HepG2 (cell line): ENCODE data around the gene TAOK3. TPM values are rescaled to one million over a fixed set of nuclear protein-coding genes. Genes with fewer than 3 reads are reported as not detected.

Source experiments
- ATAC-seq: fragments of 200-7000 bp; cut with Tn5 transposase; 3 replicates; pipeline ENCODE4 v1.9.1; 2020; ENCODE audit warnings: mild to moderate bottlenecking, moderate library complexity
- BruUV-seq: library from RNA; stranded (reverse); fragments of 400-500 nt; replicated peaks from 2 replicates; lab custom pipeline; 2021; lab: Mats Ljungman, UMichigan
- CTCF ChIA-PET: fragments of 300-600 bp; formaldehyde crosslinking; extraction: SDS; loops from one replicate; lab custom pipeline; 2021; ENCODE audit warnings: low total read pairs, inconsistent platforms, low intra/inter-chr PET ratio; lab: Yijun Ruan, JAX
- POLR2A ChIA-PET: fragments of 350-600 bp; sonication (Branson Sonifier 250); formaldehyde crosslinking; loops from one replicate; lab custom pipeline; 2020; ENCODE audit warnings: antibody characterized with exemption, inconsistent platforms; lab: Yijun Ruan, JAX
- DNase-seq: peaks from one replicate; pipeline ENCODE4 v3.0.0-alpha.2; 2015; ENCODE audit warnings: low spot score
- FAIRE-seq: peaks from 3 replicates; lab custom pipeline; 2011; peaks lifted over from hg19 to GRCh38; lab: Jason Lieb, UNC
- H2AFZ ChIP-seq: one replicate; pipeline ENCODE4 v1.6.1; 2011; ENCODE audit warnings: low read length, inconsistent platforms
- H3K27ac ChIP-seq: fragments of 300-600 bp; 3 replicates; pipeline ENCODE4 v1.8.0; 2011; ENCODE audit warnings: mixed run types, mild to moderate bottlenecking, mixed read lengths, low read length, inconsistent platforms; ENCODE audit not compliant: insufficient read depth; ENCODE audit errors: extremely low read length
- H3K27me3 ChIP-seq, 2 experiments: fragments of 200-600 bp in 1 of 2; 2 replicates in 1 of 2; 3 replicates in 1 of 2; pipeline versions ENCODE4 v1.6.0 to v1.8.0; 2011; ENCODE audit warnings: low read length in 2 of 2, mild to moderate bottlenecking in 2 of 2, moderate library complexity in 2 of 2, inconsistent platforms in 1 of 2; ENCODE audit not compliant: insufficient read depth in 2 of 2, control insufficient read depth in 1 of 2
- H3K36me3 ChIP-seq, 2 experiments: fragments of 200-600 bp in 1 of 2; replicated peaks in 1 of 2; 2 replicates in 1 of 2; 3 replicates in 1 of 2; pipeline versions ENCODE4 v1.5.1 to v1.8.0; 2011; ENCODE audit warnings: low read length in 2 of 2, inconsistent platforms in 1 of 2; ENCODE audit not compliant: insufficient read depth in 2 of 2, control insufficient read depth in 1 of 2
- H3K4me1 ChIP-seq: 2 replicates; pipeline ENCODE4 v1.5.1; 2012; ENCODE audit warnings: low read length, inconsistent platforms; ENCODE audit not compliant: insufficient read depth
- H3K4me2 ChIP-seq: 2 replicates; pipeline ENCODE4 v1.6.0; 2011; ENCODE audit warnings: low read depth, low read length, inconsistent platforms
- H3K4me3 ChIP-seq, 3 experiments: fragments of 200-600 bp in 1 of 3; sonication (generic), shearing (Covaris generic) in 1 of 3; replicated peaks in 1 of 3; 2 replicates each; pipeline ENCODE4 v1.5.1; 2011 to 2016; ENCODE audit warnings: low read length in 3 of 3, inconsistent platforms in 2 of 3, low read depth in 2 of 3, mild to moderate bottlenecking in 2 of 3, control low read depth in 1 of 3, mixed read lengths in 1 of 3; ENCODE audit not compliant: insufficient read depth in 1 of 3
- H3K79me2 ChIP-seq: one replicate; pipeline ENCODE4 v1.6.1; 2011; ENCODE audit warnings: low read length, inconsistent platforms; ENCODE audit not compliant: insufficient read depth
- H3K9ac ChIP-seq: 2 replicates; pipeline ENCODE4 v1.6.0; 2011; ENCODE audit warnings: mild to moderate bottlenecking, low read depth, low read length, inconsistent platforms; ENCODE audit not compliant: insufficient read depth
- H3K9me3 ChIP-seq: 2 replicates; pipeline ENCODE4 v1.5.1; 2012; ENCODE audit warnings: mild to moderate bottlenecking, low read length
- H4K20me1 ChIP-seq: 2 replicates; pipeline ENCODE4 v1.6.0; 2011; ENCODE audit warnings: inconsistent platforms, mild to moderate bottlenecking, low read length, moderate library complexity; ENCODE audit not compliant: insufficient read depth
- CEBPB ChIP-seq: IDR thresholded peaks from 2 replicates; pipeline ENCODE4 v1.6.1; 2011; ENCODE audit warnings: low read depth, low read length, improper control_type of control experiment, borderline replicate concordance
- CHD4 ChIP-seq: fragments of 200-600 bp; sonication (generic); IDR thresholded peaks from 2 replicates; pipeline ENCODE4 v1.7.0; 2017; ENCODE audit warnings: mild to moderate bottlenecking, low read length, borderline replicate concordance
- GABPA ChIP-seq, 2 experiments: IDR thresholded peaks; 2 replicates each; pipeline ENCODE4 v1.6.1; 2011 to 2016; ENCODE audit warnings: low read depth in 2 of 2, low read length in 1 of 2, missing biosample characterization in 1 of 2, missing genetic modification characterization in 1 of 2
- GFI1 ChIP-seq: sonication (generic); formaldehyde crosslinking; IDR thresholded peaks from 2 replicates; pipeline ENCODE4 v1.5.0; 2020; ENCODE audit warnings: missing genetic modification reagents, mild to moderate bottlenecking, borderline replicate concordance
- HES4 ChIP-seq: sonication (generic); formaldehyde crosslinking; IDR thresholded peaks from 2 replicates; pipeline ENCODE4 v1.9.0; 2021; ENCODE audit warnings: mild to moderate bottlenecking, missing genetic modification reagents, borderline replicate concordance
- HMG20A ChIP-seq: IDR thresholded peaks from 2 replicates; pipeline ENCODE4 v1.6.1; 2016; ENCODE audit warnings: borderline replicate concordance
- KDM5B ChIP-seq: sonication (generic); formaldehyde crosslinking; IDR thresholded peaks from 2 replicates; pipeline ENCODE4 v1.4.0; 2020; ENCODE audit warnings: missing genetic modification reagents, mild to moderate bottlenecking, borderline replicate concordance
- RFX1 ChIP-seq: fragments of 450-650 bp; IDR thresholded peaks from 2 replicates; pipeline ENCODE4 v1.6.1; 2017
- ZNF788 ChIP-seq: sonication (generic); formaldehyde crosslinking; IDR thresholded peaks from 2 replicates; pipeline ENCODE4 v1.5.0; 2020; ENCODE audit warnings: mild to moderate bottlenecking, missing genetic modification reagents, borderline replicate concordance
- ZSCAN29 ChIP-seq: sonication (generic); formaldehyde crosslinking; conservative IDR thresholded peaks from 2 replicates; pipeline ENCODE4 v1.4.0; 2020; ENCODE audit warnings: mild to moderate bottlenecking, missing genetic modification reagents
- WGBS: methylation state at CpG from one replicate; pipeline ENCODE4 v1.1.6; 2017; ENCODE audit warnings: low lambda C conversion rate; 5-methylcytosine and 5-hydroxymethylcytosine counted together
- in situ Hi-C: cut with HindIII; loops from 2 replicates; pipeline ENCODE4 v1.10.0; 2017; ENCODE audit warnings: low pct_unique_long_range_greater_than_20kb; ENCODE audit not compliant: extremely low pct_ligation_motif_present
- intact Hi-C: fragments of 100-400 bp; cut with micrococcal nuclease; formaldehyde crosslinking; loops from one replicate; pipeline ENCODE4 v1.10.0; 2022; ENCODE audit not compliant: unreplicated experiment
- polyA plus RNA-seq, 8 experiments: library from polyadenylated mRNA; depleted of rRNA in 3 of 8; stranded (reverse) in 7 of 8; unstranded in 1 of 8; fragments of >200 nt; fragmentation: Illumina TruSeq in 4 of 8; extraction: Trizol in 4 of 8; gene quantifications; 2 replicates each; pipeline versions ENCODE4 v1.2.1 to v1.2.3, GENCODE V29; 2011 to 2016; ENCODE audit warnings: low read depth in 4 of 8, missing spikeins in 1 of 8, mixed read lengths in 1 of 8; ENCODE audit not compliant: insufficient read depth in 1 of 8
- total RNA-seq, 5 experiments: library from RNA; depleted of rRNA; stranded (reverse); fragments of >200 nt; fragmentation: Illumina TruSeq; extraction: Trizol; gene quantifications; 2 replicates each; pipeline ENCODE4 v1.2.3, GENCODE V29; 2016; ENCODE audit warnings: low read depth in 1 of 5
- TF ChIP-seq, protein P1 (sequence below): IDR thresholded peaks from 2 replicates; pipeline ENCODE4 v1.6.1; 2012; ENCODE audit warnings: inconsistent platforms

TAOK3 gene
- total and polyA plus RNA-seq, 2 of the 13 experiments (the other 11 are each of a cell fraction or from before 2014, with no cell fraction given) = 10.4 to 12.3 TPM

DNA sequence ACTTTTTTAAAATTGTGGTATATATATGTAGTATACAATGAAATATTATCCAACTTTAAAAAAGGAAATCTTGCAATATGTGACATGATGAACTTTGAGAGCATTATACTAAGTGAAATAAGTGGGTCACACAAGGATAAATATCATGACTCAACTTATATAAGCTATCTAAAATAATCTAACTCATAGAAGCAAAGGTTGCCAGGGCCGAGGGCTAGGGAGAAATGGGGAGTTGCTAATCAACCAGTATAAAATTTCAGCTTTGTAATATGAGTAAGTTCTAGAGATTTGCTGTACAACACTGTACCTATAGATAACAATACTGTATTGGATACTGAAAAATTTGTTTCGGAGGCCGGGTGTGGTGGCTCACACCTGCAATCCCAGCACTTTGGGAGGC, 38.5 kb downstream of the TAOK3 start:
- FAIRE-seq (no peak), DNase-seq (no peak), ATAC-seq (no peak)
- Histone ChIP-seq H2AFZ (no peak overlapping the region), H3K4me3 (no peak overlapping the region), H3K4me2 (no peak overlapping the region), H3K9me3 (no peaks in the 10 kb centered on the region), H3K27me3 (no peaks in the 10 kb centered on the region), H3K27ac (no peak overlapping the region), H3K36me3 (no peaks in the 10 kb centered on the region), H3K4me1 (peaks cover 5% of the 10 kb centered on the region; the same call in 1 of the 2 replicates), H3K79me2 (peaks cover 2% of the 10 kb centered on the region), H4K20me1 (no peaks in the 10 kb centered on the region), H3K9ac (no peak overlapping the region)
- BruUV-seq = no TSS peak
- ChIA-PET POLR2A (no interaction called here), CTCF (no interaction called here)
- WGBS = 98% methylated on average over 3 of the region's 3 CpGs
- in situ Hi-C loops = no loop called here
- intact Hi-C loops = no loop called here
- TF ChIP-seq, protein P1, sequence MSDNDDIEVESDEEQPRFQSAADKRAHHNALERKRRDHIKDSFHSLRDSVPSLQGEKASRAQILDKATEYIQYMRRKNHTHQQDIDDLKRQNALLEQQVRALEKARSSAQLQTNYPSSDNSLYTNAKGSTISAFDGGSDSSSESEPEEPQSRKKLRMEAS = no peak
- TF ChIP-seq ZSCAN29 (no peak), CHD4 (no peak), GFI1 (no peak), RFX1 (no peak), ZNF788 (CRISPR knock-in tag) (no peak), KDM5B (CRISPR knock-in tag) (no peak), HES4 (CRISPR knock-in tag) (no peak), GABPA (IDR thresholded peaks at IDR 0.05; ENCODE audit: low read depth, low read length) (no peak), GABPA (CRISPR knock-in tag; IDR thresholded peaks at IDR 0.05; ENCODE audit: low read depth) (no peak)

DNA sequence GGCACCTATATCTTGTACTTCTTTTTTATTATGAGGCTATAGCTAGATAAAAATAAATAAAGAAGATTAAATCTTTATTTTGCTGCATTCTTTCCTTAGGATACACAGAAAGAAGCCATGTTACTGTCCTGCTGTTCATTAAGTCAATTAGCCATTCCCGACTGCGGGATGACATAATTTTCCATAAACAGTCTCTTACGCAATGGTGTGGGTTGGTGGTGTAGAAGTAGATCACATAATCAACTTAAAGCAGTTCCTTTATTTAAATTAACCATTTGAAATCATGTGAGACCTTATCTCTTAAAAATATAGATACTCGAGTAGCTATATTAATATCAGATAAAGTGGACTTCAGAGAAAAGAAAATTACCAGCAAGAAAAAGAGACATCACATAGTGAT, 40.2 kb downstream of the TAOK3 start:
- Histone ChIP-seq H3K36me3 (no peaks in the 10 kb centered on the region), H3K4me2 (no peak overlapping the region), H4K20me1 (no peaks in the 10 kb centered on the region), H3K27me3 (no peaks in the 10 kb centered on the region), H2AFZ (no peak overlapping the region), H3K9me3 (no peaks in the 10 kb centered on the region), H3K4me1 (peaks cover 5% of the 10 kb centered on the region; the same call in 1 of the 2 replicates), H3K79me2 (peaks cover 2% of the 10 kb centered on the region), H3K4me3 (no peak overlapping the region), H3K9ac (no peak overlapping the region), H3K27ac (no peak overlapping the region)
- POLR2A ChIA-PET = no interaction called here
- in situ Hi-C loops (no loop called here), intact Hi-C loops (no loop called here)
- FAIRE-seq (no peak), DNase-seq (no peak), ATAC-seq (no peak)
- 97% methylated on average over 4 of the region's 4 CpGs for WGBS
- CTCF ChIA-PET = no interaction called here
- no TSS peak for BruUV-seq
- TF ChIP-seq CEBPB (peak; percentile 70; the same call in 1 of the 2 replicates), HMG20A (CRISPR knock-in tag) (no peak)
